Subcutaneous adipose tissue (tissue), 4 donors: Measurements from ENCODE around the gene FICD. TPM values are rescaled to one million over a fixed set of nuclear protein-coding genes. Genes with fewer than 3 reads are reported as not detected.

Experiments used
- total RNA-seq, 4 donors: library from RNA; depleted of rRNA; stranded (reverse); fragments of >200 nt; gene quantifications; one replicate each; pipeline ENCODE4 v1.1.0, GENCODE V29; 2016
- TF ChIP-seq, protein P1 (sequence below): fragments of 450-650 bp; IDR thresholded peaks from one replicate; pipeline ENCODE4 v1.5.1; 2016; ENCODE audit warnings: low read depth, mild to moderate bottlenecking, control low read depth, antibody characterized with exemption, moderate library complexity

FICD gene
- total RNA-seq, 4 donors from 2014 or later, result 4.9 to 9.9 (median 7.4) TPM

DNA sequence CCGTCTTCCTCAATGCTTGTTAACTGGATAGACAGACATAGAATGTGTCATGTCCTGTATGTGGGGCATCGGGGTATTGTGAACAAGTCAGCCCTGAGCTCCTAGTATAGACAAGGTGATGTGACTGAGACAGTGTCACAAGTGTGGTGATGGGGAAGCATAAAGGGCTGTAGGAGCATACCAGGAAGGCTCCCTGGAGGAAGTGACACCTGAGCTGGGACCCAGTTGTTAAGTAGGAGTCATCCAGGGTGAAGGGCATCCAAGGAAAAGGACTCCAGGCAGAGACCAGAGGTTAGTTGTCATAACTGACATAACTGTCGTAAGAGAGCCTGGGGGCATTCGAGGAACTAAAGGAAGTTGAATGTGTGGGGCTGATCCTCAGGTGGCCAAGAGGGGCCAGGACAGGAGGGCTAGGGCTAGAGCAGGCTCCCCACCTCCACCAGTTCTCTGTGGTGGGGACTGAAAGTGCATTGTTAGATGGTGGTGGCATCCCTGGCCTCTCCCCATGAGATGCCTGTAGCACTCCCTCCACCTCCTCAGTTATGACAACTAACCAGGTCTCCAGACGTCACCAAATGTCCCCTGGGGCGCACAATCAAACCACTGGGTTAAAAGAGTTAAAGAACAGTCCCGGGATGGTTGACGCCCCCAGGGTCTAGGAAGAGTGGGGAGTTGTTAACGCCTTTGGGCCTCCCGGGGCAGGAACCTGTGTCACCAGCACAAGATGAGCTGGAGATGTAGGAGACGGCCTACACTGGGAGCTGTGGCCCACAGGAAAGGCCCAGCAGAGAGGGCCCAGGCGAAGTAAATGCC, 2.4 kb downstream of the FICD start:
- TF ChIP-seq, protein P1, sequence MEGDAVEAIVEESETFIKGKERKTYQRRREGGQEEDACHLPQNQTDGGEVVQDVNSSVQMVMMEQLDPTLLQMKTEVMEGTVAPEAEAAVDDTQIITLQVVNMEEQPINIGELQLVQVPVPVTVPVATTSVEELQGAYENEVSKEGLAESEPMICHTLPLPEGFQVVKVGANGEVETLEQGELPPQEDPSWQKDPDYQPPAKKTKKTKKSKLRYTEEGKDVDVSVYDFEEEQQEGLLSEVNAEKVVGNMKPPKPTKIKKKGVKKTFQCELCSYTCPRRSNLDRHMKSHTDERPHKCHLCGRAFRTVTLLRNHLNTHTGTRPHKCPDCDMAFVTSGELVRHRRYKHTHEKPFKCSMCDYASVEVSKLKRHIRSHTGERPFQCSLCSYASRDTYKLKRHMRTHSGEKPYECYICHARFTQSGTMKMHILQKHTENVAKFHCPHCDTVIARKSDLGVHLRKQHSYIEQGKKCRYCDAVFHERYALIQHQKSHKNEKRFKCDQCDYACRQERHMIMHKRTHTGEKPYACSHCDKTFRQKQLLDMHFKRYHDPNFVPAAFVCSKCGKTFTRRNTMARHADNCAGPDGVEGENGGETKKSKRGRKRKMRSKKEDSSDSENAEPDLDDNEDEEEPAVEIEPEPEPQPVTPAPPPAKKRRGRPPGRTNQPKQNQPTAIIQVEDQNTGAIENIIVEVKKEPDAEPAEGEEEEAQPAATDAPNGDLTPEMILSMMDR, result no peak

DNA sequence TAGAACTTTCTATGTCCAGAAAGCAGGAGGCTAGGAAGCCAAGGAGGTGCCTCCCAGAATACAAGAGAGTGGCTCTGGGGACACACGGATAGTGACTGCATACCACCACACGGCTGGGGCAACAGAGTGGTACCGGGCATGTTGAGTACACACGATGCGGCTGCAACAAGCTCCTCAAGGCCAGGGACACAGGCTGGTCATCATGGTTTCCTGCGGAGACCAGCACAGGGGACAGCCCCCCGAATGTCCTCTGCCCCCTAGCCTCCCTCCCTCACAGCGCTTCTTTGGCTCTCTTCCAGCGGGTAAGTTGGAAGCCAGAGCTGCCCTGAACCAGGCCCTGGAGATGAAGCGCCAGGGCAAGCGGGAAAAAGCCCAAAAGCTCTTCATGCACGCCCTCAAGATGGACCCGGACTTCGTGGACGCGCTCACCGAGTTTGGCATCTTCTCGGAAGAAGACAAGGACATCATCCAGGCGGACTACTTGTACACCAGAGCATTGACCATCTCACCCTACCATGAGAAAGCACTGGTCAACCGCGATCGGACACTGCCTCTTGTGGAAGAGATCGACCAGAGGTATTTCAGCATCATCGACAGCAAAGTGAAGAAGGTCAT, 3.1 kb downstream of the FICD start:
- TF ChIP-seq, protein P1, result no peak

DNA sequence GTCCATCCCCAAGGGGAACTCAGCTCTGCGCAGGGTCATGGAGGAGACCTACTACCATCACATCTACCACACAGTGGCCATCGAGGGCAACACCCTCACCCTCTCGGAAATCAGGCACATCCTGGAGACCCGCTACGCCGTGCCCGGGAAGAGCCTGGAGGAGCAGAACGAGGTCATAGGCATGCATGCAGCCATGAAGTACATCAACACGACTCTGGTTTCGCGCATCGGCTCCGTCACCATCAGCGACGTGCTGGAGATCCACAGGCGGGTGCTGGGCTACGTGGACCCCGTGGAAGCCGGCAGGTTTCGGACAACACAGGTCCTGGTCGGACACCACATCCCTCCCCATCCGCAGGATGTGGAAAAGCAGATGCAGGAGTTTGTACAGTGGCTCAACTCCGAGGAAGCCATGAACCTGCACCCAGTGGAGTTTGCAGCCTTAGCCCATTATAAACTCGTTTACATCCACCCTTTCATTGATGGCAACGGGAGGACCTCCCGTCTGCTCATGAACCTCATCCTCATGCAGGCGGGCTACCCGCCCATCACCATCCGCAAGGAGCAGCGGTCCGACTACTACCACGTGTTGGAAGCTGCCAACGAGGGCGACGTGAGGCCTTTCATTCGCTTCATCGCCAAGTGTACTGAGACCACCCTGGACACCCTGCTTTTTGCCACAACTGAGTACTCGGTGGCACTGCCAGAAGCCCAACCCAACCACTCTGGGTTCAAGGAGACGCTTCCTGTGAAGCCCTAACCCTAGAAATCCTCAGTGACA, 3.8 kb downstream of the FICD start:
- TF ChIP-seq, protein P1, result no peak

DNA sequence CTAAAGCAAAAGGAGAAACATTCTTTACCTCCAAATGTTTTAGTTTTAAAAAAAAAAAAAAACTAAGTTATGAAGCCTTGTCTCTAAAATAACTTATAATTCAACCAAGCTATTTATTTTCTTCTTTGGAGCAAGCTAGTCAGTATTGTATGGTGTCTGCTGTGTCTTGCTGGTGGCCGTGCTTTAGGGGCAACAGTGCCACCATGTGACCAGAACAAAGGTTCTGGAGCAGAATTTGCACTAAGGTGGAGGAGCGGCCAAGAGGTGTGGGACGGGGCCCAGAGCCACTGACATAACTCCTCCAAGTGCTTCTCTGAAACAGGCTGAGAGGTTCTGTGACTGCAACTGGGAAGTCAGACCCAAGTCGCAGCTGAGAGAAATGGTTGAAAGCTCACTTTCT, 4.5 kb downstream of the FICD start:
- TF ChIP-seq, protein P1, result no peak

DNA sequence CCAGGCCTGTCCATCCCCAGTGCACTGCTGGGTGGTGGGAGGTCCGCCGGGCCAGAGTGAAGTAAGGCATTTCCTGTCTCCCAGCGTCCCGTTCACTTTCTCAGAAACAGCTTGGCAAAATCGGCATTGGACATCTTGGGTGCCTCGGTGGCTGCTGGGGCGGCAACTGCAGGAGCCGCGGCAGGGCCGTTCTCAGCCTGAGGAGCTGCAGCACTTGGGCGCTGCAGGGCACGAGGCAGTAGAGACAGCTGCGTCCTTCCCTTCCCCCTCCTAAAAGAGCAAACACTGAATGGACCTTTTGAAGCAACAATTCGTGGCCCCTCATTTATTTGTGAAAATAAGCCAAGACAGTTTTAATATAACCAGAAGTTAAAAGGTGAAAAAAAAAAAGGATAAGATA, 8.3 kb downstream of the FICD start:
- TF ChIP-seq, protein P1, result no peak

DNA sequence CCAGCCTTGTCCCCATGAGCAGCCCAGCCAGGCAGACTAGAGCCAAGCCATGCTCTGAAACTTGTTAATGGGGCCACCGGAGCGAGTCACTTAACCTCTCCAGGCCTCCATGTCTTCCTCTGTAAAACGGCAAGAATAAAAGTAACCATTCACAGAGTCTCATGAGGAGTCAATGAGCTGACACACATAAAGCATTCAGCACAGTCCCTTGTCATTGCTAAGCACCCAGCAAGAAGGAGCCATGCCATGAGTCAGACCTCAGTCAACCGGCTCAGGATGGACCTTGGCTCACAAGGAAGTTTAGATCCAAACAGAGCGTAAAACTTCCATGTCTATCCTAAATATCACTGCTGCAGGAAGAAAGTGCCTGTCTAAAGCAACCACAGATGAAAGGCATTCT, 10.6 kb downstream of the FICD start:
- TF ChIP-seq, protein P1, result no peak
